Stimulated activated CD8-positive, alpha-beta memory T cell treated with anti-CD3 and anti-CD28 coated beads, Interleukin-15, amount 100 ng/mL, for 1 hour (primary cell): ENCODE results near the gene CADM1.

Source experiments
- DNase-seq: peaks from one replicate; pipeline ENCODE4 v3.0.0-alpha.2; 2020; ENCODE audit warnings: low read depth

CADM1 gene

GRCh38 chr11:115444542-115444941, 59.7 kb downstream of the CADM1 start:
- no peak for DNase-seq

DNA sequence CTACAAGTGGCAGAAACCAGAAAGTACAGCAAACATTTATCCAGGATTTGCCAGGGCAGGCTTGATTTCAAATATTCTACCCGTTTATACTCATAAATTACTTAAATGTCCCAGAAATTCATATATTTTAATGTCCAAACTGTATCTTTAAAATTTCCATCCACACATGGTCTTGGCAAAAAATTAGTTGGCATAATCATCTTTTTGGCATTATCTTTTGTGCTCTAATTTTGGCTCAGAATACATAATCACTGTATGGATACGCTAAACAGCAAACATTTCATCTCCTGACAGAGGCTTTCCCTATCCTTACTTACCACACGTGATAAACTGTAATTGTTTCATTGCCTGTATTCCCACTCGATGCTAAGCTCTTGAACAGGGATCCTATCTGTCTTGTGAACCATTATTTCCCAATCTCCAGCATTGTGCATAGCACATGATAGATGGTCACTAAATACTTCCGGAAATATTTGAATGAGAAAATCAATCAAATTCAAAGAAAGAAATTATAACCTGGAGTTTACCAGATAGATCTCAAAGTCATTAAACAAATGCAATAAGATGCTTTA, 64.2 kb downstream of the CADM1 start:
- no peak for DNase-seq

- no peak for DNase-seq
Measured at GRCh38 chr11:115439385-115439784, 64.8 kb downstream of the CADM1 start.

GRCh38 chr11:115437902-115438575, 66.2 kb downstream of the CADM1 start:
- no peak for DNase-seq

DNA sequence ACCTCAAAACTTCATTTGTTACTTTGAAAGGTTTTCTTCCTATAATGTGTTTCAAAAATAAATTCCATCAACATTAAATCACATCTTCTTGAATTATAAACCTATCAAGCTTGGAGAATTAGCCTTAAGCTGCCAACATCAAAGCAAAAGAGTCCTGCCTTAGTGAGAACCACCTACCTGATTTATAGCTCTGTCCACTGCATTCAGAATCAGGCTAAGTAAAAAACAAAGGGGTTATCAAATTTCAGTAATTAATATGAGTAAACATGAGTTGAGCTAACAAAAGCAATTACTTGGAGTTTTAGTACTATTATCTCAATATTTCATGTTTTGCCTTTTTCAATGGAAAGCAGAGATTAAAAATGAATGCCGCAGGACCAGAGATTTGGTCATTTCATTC, 73.9 kb downstream of the CADM1 start:
- DNase-seq: no peak

GRCh38 chr11:115428306-115428705, 75.9 kb downstream of the CADM1 start:
- no peak for DNase-seq

- DNase-seq: no peak
Measured at GRCh38 chr11:115425816-115426215, 78.4 kb downstream of the CADM1 start.

DNA sequence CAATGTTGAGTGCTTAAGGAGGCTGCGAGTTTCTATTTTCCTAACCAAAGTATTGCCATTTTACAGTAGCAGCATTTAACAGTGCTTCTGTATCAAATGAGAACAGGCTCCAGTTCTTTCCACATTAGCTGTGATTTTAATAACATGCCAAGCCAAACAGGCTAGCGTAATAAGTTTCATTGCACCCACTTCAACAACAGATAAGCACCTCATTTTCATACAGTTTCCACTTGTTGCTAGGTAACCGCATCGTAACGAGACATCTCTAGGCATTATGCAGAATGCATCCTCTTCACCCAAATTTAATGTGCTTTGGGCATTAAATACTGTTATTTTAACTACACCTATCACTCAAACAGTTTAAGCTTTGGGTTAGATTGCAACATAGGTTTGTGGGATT, 79.0 kb downstream of the CADM1 start:
- DNase-seq: no peak

DNA sequence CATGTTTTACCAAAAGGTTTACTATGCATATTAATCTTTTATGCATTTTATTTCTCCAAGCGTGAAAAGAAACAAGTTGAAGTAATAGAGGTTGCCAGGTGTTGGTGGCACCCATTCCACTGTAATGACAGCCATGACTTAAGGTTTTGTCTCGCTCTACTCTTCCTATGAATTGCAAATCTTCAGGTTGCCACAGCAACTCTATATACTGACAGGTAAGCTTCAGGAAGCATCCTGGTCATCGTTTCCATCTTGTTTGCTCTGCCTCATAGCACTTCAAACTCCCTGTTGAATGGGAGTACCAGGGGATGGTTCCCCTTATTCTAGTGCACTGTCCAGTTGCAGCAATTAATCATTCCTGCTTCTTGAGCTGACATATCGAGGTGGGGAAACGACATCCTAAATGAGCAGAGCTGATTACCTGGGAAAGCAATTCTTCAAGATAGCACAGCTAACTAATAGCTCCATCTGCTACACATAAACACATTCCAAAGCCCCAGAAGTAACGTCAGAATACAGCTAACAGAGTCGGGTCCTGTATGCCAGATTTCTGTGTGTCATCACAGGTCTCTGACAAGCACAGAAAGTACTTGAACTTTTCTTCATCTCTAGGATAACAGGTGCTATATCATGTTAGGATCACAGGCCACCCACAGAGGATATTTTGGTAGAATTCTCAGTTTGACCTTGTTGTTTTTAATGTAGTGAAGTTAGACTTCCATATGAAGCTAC, 80.3 kb downstream of the CADM1 start:
- DNase-seq: no peak

- no peak for DNase-seq
Measured at GRCh38 chr11:115421992-115422689, 82.1 kb downstream of the CADM1 start.

GRCh38 chr11:115421352-115421991, 82.7 kb downstream of the CADM1 start:
- DNase-seq: no peak

DNA sequence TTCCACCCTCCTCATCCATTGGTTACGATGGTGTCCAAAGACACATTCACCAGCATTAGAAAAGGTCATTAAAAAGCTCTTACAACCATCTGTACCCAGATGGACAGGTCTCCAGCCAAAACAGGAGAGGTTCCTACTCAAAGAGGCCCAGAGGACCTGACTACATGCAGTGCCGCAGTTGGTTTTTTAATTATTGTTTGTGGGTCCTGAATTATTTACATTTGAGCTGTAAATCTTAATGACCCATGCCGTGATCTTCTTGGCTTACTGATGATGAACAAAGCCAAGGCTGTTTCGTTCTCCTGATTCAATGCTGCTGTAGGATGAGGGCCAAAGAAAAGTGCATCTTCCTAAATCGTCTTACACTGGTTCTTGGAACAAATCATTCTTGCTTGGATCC, 83.7 kb downstream of the CADM1 start:
- DNase-seq: no peak

- no peak for DNase-seq
Measured at GRCh38 chr11:115418626-115419025, 85.6 kb downstream of the CADM1 start.

- DNase-seq: no peak
Measured at GRCh38 chr11:115418081-115418480, 86.1 kb downstream of the CADM1 start.

- no peak for DNase-seq
Measured at GRCh38 chr11:115411120-115411519, 93.1 kb downstream of the CADM1 start.

- no peak for DNase-seq
Measured at GRCh38 chr11:115409691-115410220, 94.5 kb downstream of the CADM1 start.

- no peak for DNase-seq
Measured at GRCh38 chr11:115409116-115409670, 95.0 kb downstream of the CADM1 start.

GRCh38 chr11:115408036-115408921, 95.9 kb downstream of the CADM1 start:
- DNase-seq: no peak

DNA sequence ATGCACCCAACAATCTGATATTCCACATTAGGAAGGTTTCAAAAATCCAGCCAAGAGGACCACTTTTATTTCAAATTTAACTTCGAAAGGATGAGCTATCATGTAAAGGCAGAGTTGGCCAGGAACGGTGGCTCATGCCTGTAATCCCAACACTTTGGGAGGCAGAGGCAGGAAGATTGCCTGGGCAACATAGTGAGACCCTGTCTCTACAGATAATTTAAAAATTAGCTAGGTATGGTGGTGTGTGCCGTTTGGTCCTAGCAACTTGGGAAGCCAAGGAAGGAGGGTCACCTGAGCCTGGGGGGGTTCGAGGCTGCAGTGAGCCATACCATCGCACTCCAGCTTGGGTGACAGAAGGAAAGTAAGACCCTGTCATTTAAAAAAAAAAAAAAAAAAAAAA, 96.7 kb downstream of the CADM1 start:
- no peak for DNase-seq

GRCh38 chr11:115406404-115406803, 97.8 kb downstream of the CADM1 start:
- DNase-seq: no peak
